Astrocyte (in vitro differentiated cells and primary cell): Measurements from ENCODE around the gene RABGAP1L.

Experiments
- CTCF ChIP-seq: IDR thresholded peaks from 2 replicates; pipeline ENCODE4 v1.5.1; 2011; ENCODE audit warnings: low read depth, mild to moderate bottlenecking, inconsistent platforms, low read length, moderate library complexity; ENCODE audit not compliant: insufficient read depth
- EZH2 ChIP-seq: IDR thresholded peaks from 2 replicates; pipeline ENCODE4 v1.6.1; 2012; ENCODE audit warnings: mild to moderate bottlenecking, low read length, inconsistent platforms; ENCODE audit not compliant: insufficient read depth

- TF ChIP-seq CTCF (no peak), EZH2 (no peak)
Measured at GRCh38 chr1:174956086-174956485, 796.8 kb downstream of the RABGAP1L start.
